ENCODE measurements around the gene RIMBP2. TPM values are rescaled to one million over a fixed set of nuclear protein-coding genes. Genes with fewer than 3 reads are reported as not detected.

Gene RIMBP2
- total RNA-seq, 3 donors from 2014 or later: 2.3 to 5.9 (median 5.4) TPM

- Histone ChIP-seq H3K36me3 (ENCODE audit: low read depth) (no peaks in the 10 kb centered on the region), H3K4me3 (no peak overlapping the region), H3K4me1 (ENCODE audit: low read depth) (peaks cover 5% of the 10 kb centered on the region), H3K9me3 (no peaks in the 10 kb centered on the region)
- ATAC-seq (no peak), DNase-seq (no peak)
- intact Hi-C loops (cut with DNase I, micrococcal nuclease): no loop called here
- no peak for TF ChIP-seq CTCF (IDR thresholded peaks at IDR 0.05)
These were observed 59.7 kb downstream of the RIMBP2 start for GRCh38 chr12:130656411-130656810.

GRCh38 chr12:130655881-130656280, 60.2 kb downstream of the RIMBP2 start:
- Histone ChIP-seq H3K36me3 (ENCODE audit: low read depth) (no peaks in the 10 kb centered on the region), H3K4me3 (no peak overlapping the region), H3K9me3 (no peaks in the 10 kb centered on the region), H3K4me1 (ENCODE audit: low read depth) (peaks cover 5% of the 10 kb centered on the region)
- DNase-seq: no peak
- ATAC-seq: no peak
- intact Hi-C loops (cut with DNase I, micrococcal nuclease): no loop called here
- TF ChIP-seq CTCF (IDR thresholded peaks at IDR 0.05): no peak

GRCh38 chr12:130655010-130655409, 61.1 kb downstream of the RIMBP2 start:
- Histone ChIP-seq H3K4me1 (ENCODE audit: low read depth) (peaks cover 5% of the 10 kb centered on the region), H3K4me3 (no peak overlapping the region), H3K9me3 (no peaks in the 10 kb centered on the region), H3K36me3 (ENCODE audit: low read depth) (no peaks in the 10 kb centered on the region)
- ATAC-seq: peak; percentile 93
- TF ChIP-seq CTCF (IDR thresholded peaks at IDR 0.05): no peak
- peak in 2 of 3 donors; percentile 62 to 85 for DNase-seq
- intact Hi-C loops (cut with DNase I, micrococcal nuclease): no loop called here

GRCh38 chr12:130651188-130651959, 64.7 kb downstream of the RIMBP2 start:
- intact Hi-C loops (cut with DNase I, micrococcal nuclease): no loop called here
- no peak for TF ChIP-seq CTCF (IDR thresholded peaks at IDR 0.05)
- DNase-seq: no peak

GRCh38 chr12:130650131-130650530, 66.0 kb downstream of the RIMBP2 start:
- no peak for TF ChIP-seq CTCF (IDR thresholded peaks at IDR 0.05)
- DNase-seq (no peak), ATAC-seq (no peak)
- Histone ChIP-seq H3K36me3 (ENCODE audit: low read depth) (no peaks in the 10 kb centered on the region), H3K9me3 (no peaks in the 10 kb centered on the region), H3K4me3 (no peak overlapping the region), H3K4me1 (ENCODE audit: low read depth) (peaks cover 1% of the 10 kb centered on the region)
- intact Hi-C loops (cut with DNase I, micrococcal nuclease): no loop called here

More at GRCh38 chr12:130651188-130651959, 64.7 kb downstream of the RIMBP2 start:
- ATAC-seq: no peak
- Histone ChIP-seq H3K4me1 (ENCODE audit: low read depth) (peaks cover 5% of the 10 kb centered on the region), H3K36me3 (ENCODE audit: low read depth) (no peaks in the 10 kb centered on the region), H3K9me3 (no peaks in the 10 kb centered on the region), H3K4me3 (no peak overlapping the region)

All from mucosa of descending colon (tissue), 3 donors.